Vagina (tissue), 2 donors: ENCODE results near the gene FANCE. TPM values are rescaled to one million over a fixed set of nuclear protein-coding genes. Genes with fewer than 3 reads are reported as not detected.
A peak's percentile ranks its signal among the peaks of the same experiment; 100 is the strongest.

ENCODE experiments used
- DNase-seq, 2 donors: peaks; one replicate each; pipeline ENCODE4 v3.0.0-alpha.2; 2017; ENCODE audit errors: extremely low spot score in 2 of 2
- H3K27ac ChIP-seq: fragments of 200-600 bp; sonication (generic); one replicate; pipeline ENCODE4 v1.5.1; 2019
- H3K27me3 ChIP-seq: fragments of 200-600 bp; sonication (generic); one replicate; pipeline ENCODE4 v1.5.1; 2019
- H3K36me3 ChIP-seq, 2 donors: fragments of 200-600 bp; sonication (generic); one replicate each; pipeline ENCODE4 v1.5.1; 2017 to 2019
- H3K4me1 ChIP-seq: fragments of 200-600 bp; sonication (generic); one replicate; pipeline ENCODE4 v1.5.1; 2019
- H3K4me3 ChIP-seq, 2 donors: fragments of 200-600 bp; sonication (generic); 1 replicate in 1 of 2; 2 replicates in 1 of 2; pipeline ENCODE4 v1.5.1; 2016 to 2019
- H3K9me3 ChIP-seq: fragments of 200-600 bp; sonication (generic); one replicate; pipeline ENCODE4 v1.5.1; 2019
- POLR2A ChIP-seq, 2 donors: fragments of 450-650 bp; IDR thresholded peaks; one replicate each; pipeline ENCODE4 v1.6.1; 2017; ENCODE audit warnings: antibody characterized with exemption in 2 of 2, mild to moderate bottlenecking in 2 of 2, moderate library complexity in 2 of 2
- POLR2AphosphoS5 ChIP-seq, 2 donors: sonication (generic); formaldehyde crosslinking; IDR thresholded peaks; one replicate each; pipeline ENCODE4 v1.9.0; 2017; ENCODE audit warnings: antibody characterized with exemption in 2 of 2, mild to moderate bottlenecking in 2 of 2, low read depth in 1 of 2; ENCODE audit not compliant: insufficient read depth in 1 of 2
- intact Hi-C: fragments of 100-400 bp; cut with DNase I; formaldehyde crosslinking; loops from one replicate; pipeline ENCODE4 v1.15.1; 2023
- total RNA-seq: library from RNA; depleted of rRNA; stranded (reverse); fragments of >200 nt; gene quantifications from one replicate; pipeline ENCODE4 v1.2.3, GENCODE V29; 2016
- TF ChIP-seq, protein P1 (sequence below), 3 experiments: fragments of 450-650 bp in 2 of 3; fragments of 200-600 bp in 1 of 3; sonication (generic) in 1 of 3; IDR thresholded peaks; one replicate each; pipeline ENCODE4 v1.5.1; 2017 to 2019; ENCODE audit warnings: antibody characterized with exemption in 3 of 3, mild to moderate bottlenecking in 2 of 3, moderate library complexity in 2 of 3

The FANCE gene
- total RNA-seq, 1 donor from 2014 or later, result 10.1 TPM

GRCh38 chr6:35453236-35453635 is 1.1 kb downstream of the FANCE start:
- no peaks in the 10 kb centered on the region for H3K27me3 ChIP-seq
- intact Hi-C loops, result loop anchor here (5.0 kb wide), 1 partner anchor 111 kb away; the partner anchor contains the start of gene PPARD
- H3K36me3 ChIP-seq, result peaks cover 0 to 9% of the 10 kb centered on the region in 2 donors
- TF ChIP-seq POLR2A (IDR thresholded peaks at IDR 0.05) (no peak), POLR2AphosphoS5 (IDR thresholded peaks at IDR 0.05; ENCODE audit: insufficient read depth in 1 of 2, low read depth in 1 of 2) (no peak)
- TF ChIP-seq, protein P1, sequence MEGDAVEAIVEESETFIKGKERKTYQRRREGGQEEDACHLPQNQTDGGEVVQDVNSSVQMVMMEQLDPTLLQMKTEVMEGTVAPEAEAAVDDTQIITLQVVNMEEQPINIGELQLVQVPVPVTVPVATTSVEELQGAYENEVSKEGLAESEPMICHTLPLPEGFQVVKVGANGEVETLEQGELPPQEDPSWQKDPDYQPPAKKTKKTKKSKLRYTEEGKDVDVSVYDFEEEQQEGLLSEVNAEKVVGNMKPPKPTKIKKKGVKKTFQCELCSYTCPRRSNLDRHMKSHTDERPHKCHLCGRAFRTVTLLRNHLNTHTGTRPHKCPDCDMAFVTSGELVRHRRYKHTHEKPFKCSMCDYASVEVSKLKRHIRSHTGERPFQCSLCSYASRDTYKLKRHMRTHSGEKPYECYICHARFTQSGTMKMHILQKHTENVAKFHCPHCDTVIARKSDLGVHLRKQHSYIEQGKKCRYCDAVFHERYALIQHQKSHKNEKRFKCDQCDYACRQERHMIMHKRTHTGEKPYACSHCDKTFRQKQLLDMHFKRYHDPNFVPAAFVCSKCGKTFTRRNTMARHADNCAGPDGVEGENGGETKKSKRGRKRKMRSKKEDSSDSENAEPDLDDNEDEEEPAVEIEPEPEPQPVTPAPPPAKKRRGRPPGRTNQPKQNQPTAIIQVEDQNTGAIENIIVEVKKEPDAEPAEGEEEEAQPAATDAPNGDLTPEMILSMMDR (IDR thresholded peaks at IDR 0.05), result no peak
- DNase-seq, result no peak
- H3K4me3 ChIP-seq, result peak overlapping the region; percentile 62 to 77
- H3K4me1 ChIP-seq, result peaks cover 39% of the 10 kb centered on the region
- no peaks in the 10 kb centered on the region for H3K9me3 ChIP-seq
- H3K27ac ChIP-seq, result peak overlapping the region; percentile 84

- no peaks in the 10 kb centered on the region for H3K27me3 ChIP-seq
- peak overlapping the region; percentile 21 for H3K27ac ChIP-seq
- no peaks in the 10 kb centered on the region for H3K9me3 ChIP-seq
- H3K4me1 ChIP-seq, result peaks cover 39% of the 10 kb centered on the region
- DNase-seq, result no peak
- H3K4me3 ChIP-seq, result no peak overlapping the region
- intact Hi-C loops, result loop anchor here (5.0 kb wide), 1 partner anchor 112 kb away; the partner anchor contains the start of gene PPARD
- no peak for TF ChIP-seq POLR2AphosphoS5 (IDR thresholded peaks at IDR 0.05; ENCODE audit: insufficient read depth in 1 of 2, low read depth in 1 of 2)
- TF ChIP-seq, protein P1 (IDR thresholded peaks at IDR 0.05), result no peak
- no peak for TF ChIP-seq POLR2A (IDR thresholded peaks at IDR 0.05)
- peaks cover 0 to 19% of the 10 kb centered on the region in 2 donors for H3K36me3 ChIP-seq
These were observed 2.4 kb downstream of the FANCE start for GRCh38 chr6:35454391-35455110.

DNA sequence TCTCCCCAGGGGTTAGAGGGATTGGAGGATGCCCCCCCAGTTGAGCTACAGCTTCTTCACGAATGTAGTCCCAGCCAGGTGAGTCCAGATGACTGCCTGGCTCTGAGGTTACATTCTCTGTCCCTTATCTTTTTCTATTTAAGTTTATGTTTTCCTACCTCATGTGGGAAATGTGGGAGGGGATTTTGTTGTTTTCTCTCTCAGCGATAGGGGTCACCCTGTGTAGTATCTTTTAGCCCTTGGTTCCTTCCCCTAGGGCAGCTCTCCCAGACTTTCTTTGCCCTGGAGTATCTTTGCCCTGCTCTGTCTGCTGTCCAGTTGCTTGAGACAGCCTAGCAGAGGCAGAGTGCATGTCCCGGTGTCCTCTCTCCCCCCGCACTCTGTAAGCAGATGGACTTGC is 5.8 kb downstream of the FANCE start:
- Histone ChIP-seq H3K4me1 (peaks cover 31% of the 10 kb centered on the region), H3K27ac (no peak overlapping the region), H3K9me3 (no peaks in the 10 kb centered on the region), H3K4me3 (no peak overlapping the region), H3K27me3 (no peaks in the 10 kb centered on the region), H3K36me3 (peaks cover 0 to 33% of the 10 kb centered on the region in 2 donors)
- DNase-seq, result no peak
- intact Hi-C loops, result no loop called here
- TF ChIP-seq POLR2AphosphoS5 (IDR thresholded peaks at IDR 0.05; ENCODE audit: insufficient read depth in 1 of 2, low read depth in 1 of 2), result no peak
- TF ChIP-seq POLR2A (IDR thresholded peaks at IDR 0.05), result no peak
- TF ChIP-seq, protein P1 (IDR thresholded peaks at IDR 0.05), result no peak

DNA sequence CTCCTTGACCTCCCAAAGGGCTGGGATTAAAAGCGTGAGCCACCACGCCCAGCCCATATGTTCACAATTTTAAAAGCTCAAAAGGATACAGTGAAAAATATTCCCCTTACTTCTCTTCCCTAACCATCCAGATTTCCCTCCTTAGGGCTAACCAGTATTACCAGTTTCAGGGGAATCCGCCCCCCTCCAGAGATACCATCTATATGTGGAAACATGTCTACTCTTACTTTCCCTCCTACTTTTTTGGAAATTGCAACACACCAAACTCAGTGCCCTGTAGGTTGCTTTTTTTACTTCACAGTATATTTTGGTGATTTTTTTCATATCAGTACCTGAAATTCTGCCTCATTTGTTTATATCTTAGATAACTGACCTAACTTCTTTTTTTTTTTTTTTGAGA is 9.1 kb downstream of the FANCE start:
- Histone ChIP-seq H3K27me3 (no peaks in the 10 kb centered on the region), H3K4me1 (peaks cover 5% of the 10 kb centered on the region), H3K27ac (no peak overlapping the region), H3K36me3 (peaks cover 0 to 34% of the 10 kb centered on the region in 2 donors), H3K9me3 (no peaks in the 10 kb centered on the region), H3K4me3 (no peak overlapping the region)
- DNase-seq, result no peak
- TF ChIP-seq POLR2AphosphoS5 (IDR thresholded peaks at IDR 0.05; ENCODE audit: insufficient read depth in 1 of 2, low read depth in 1 of 2) (peak in 1 of 2 donors; percentile 39), POLR2A (IDR thresholded peaks at IDR 0.05) (no peak)
- intact Hi-C loops, result no loop called here

GRCh38 chr6:35463292-35463691 is 11.2 kb downstream of the FANCE start:
- Histone ChIP-seq H3K4me1 (peaks cover 5% of the 10 kb centered on the region), H3K9me3 (no peaks in the 10 kb centered on the region), H3K36me3 (peaks cover 0 to 24% of the 10 kb centered on the region in 2 donors), H3K27ac (no peak overlapping the region), H3K27me3 (no peaks in the 10 kb centered on the region), H3K4me3 (no peak overlapping the region)
- no peak for DNase-seq
- no peak for TF ChIP-seq POLR2A (IDR thresholded peaks at IDR 0.05)
- TF ChIP-seq, protein P1 (IDR thresholded peaks at IDR 0.05), result no peak
- no peak for TF ChIP-seq POLR2AphosphoS5 (IDR thresholded peaks at IDR 0.05; ENCODE audit: insufficient read depth in 1 of 2, low read depth in 1 of 2)
- intact Hi-C loops, result no loop called here
